Tibial artery (tissue), 4 donors: ENCODE results near the gene HPCAL1.
"Not testable (repeated sequence)": the region's sequence is repeated elsewhere in the genome, so short reads cannot be mapped to it uniquely, and the experiment has no call there.

ENCODE experiments used
- DNase-seq, 2 donors: peaks; one replicate each; pipeline ENCODE4 v3.0.0-alpha.2; 2019
- H3K27ac ChIP-seq, 2 donors: fragments of 200-600 bp; sonication (generic) in 1 of 2; 1 replicate in 1 of 2; 2 replicates in 1 of 2; pipeline ENCODE4 v1.5.1; 2018 to 2019; ENCODE audit warnings: mild to moderate bottlenecking in 1 of 2
- H3K27me3 ChIP-seq, 2 donors: fragments of 200-600 bp; sonication (generic) in 1 of 2; one replicate each; pipeline versions ENCODE4 v1.5.1 to v1.6.0; 2016 to 2019
- H3K36me3 ChIP-seq, 3 donors: fragments of 200-600 bp; sonication (generic) in 2 of 3; one replicate each; pipeline ENCODE4 v1.5.1; 2016 to 2019; ENCODE audit warnings: mild to moderate bottlenecking in 2 of 3
- H3K4me1 ChIP-seq, 4 donors: fragments of 200-600 bp; sonication (generic) in 2 of 4; 1 replicate in 3 of 4; 2 replicates in 1 of 4; pipeline ENCODE4 v1.5.1; 2016 to 2019
- H3K4me3 ChIP-seq, 2 donors: fragments of 200-600 bp; sonication (generic) in 1 of 2; 1 replicate in 1 of 2; 2 replicates in 1 of 2; pipeline ENCODE4 v1.5.1; 2018 to 2019; ENCODE audit warnings: mild to moderate bottlenecking in 2 of 2
- H3K9me3 ChIP-seq, 3 donors: fragments of 200-600 bp; sonication (generic) in 1 of 3; one replicate each; pipeline ENCODE4 v1.5.1; 2016 to 2019
- CTCF ChIP-seq, 2 experiments: fragments of 200-600 bp in 1 of 2; fragments of 450-650 bp in 1 of 2; IDR thresholded peaks; one replicate each; pipeline ENCODE4 v1.5.1; 2017 to 2019; ENCODE audit warnings: antibody characterized with exemption in 2 of 2, mild to moderate bottlenecking in 1 of 2, moderate library complexity in 1 of 2
- intact Hi-C: fragments of 100-400 bp; cut with DNase I; formaldehyde crosslinking; loops from one replicate; pipeline ENCODE4 v1.15.0; 2023; ENCODE audit warnings: low total_unique reads

The HPCAL1 gene

GRCh38 chr2:10441948-10442347 is 139.2 kb downstream of the HPCAL1 start:
- Histone ChIP-seq H3K36me3 (peaks cover 51 to 56% (median 55%) of the 10 kb centered on the region in 3 donors), H3K27ac (no peak overlapping the region), H3K4me3 (no peak overlapping the region), H3K27me3 (no peaks in the 10 kb centered on the region), H3K9me3 (no peaks in the 10 kb centered on the region), H3K4me1 (peaks cover 0 to 29% (median 26%) of the 10 kb centered on the region in 4 donors)
- intact Hi-C loops = loop anchor here (10.0 kb wide), 1 partner anchor 713 kb away; the partner anchor contains the start of gene SLC66A3
- no peak for TF ChIP-seq CTCF (IDR thresholded peaks at IDR 0.05)
- DNase-seq = no peak

GRCh38 chr2:10442469-10443126 is 139.9 kb downstream of the HPCAL1 start:
- not testable (repeated sequence) for H3K27me3 ChIP-seq, H3K9me3 ChIP-seq, DNase-seq, H3K4me3 ChIP-seq, H3K27ac ChIP-seq
- Histone ChIP-seq H3K4me1 (peaks cover 0 to 33% (median 29%) of the 10 kb centered on the region in 4 donors), H3K36me3 (peaks cover 51 to 56% (median 55%) of the 10 kb centered on the region in 3 donors)
- intact Hi-C loops = loop anchor here (10.0 kb wide), 1 partner anchor 712 kb away; the partner anchor contains the start of gene SLC66A3

- no peak for TF ChIP-seq CTCF (IDR thresholded peaks at IDR 0.05)
- intact Hi-C loops = loop anchor here (10.0 kb wide), 1 partner anchor 710 kb away; the partner anchor contains the start of gene SLC66A3
- peaks cover 51 to 54% (median 51%) of the 10 kb centered on the region in 3 donors for H3K36me3 ChIP-seq
- no peaks in the 10 kb centered on the region for H3K9me3 ChIP-seq
- no peak overlapping the region for H3K4me3 ChIP-seq
- H3K27me3 ChIP-seq = no peaks in the 10 kb centered on the region
- peak overlapping the region; percentile 89 to 90 for H3K27ac ChIP-seq
- H3K4me1 ChIP-seq = peaks cover 0 to 39% (median 35%) of the 10 kb centered on the region in 4 donors
- DNase-seq = no peak
Measured at GRCh38 chr2:10444463-10444862, 141.8 kb downstream of the HPCAL1 start.

GRCh38 chr2:10446631-10447030 is 143.9 kb downstream of the HPCAL1 start:
- H3K9me3 ChIP-seq = no peaks in the 10 kb centered on the region
- intact Hi-C loops = loop anchor here (10.0 kb wide), 1 partner anchor 708 kb away; the partner anchor contains the start of gene SLC66A3
- no peak for TF ChIP-seq CTCF (IDR thresholded peaks at IDR 0.05)
- no peak for DNase-seq
- H3K36me3 ChIP-seq = peaks cover 30 to 33% (median 31%) of the 10 kb centered on the region in 3 donors
- H3K27ac ChIP-seq = peak overlapping the region; percentile 89 to 90
- H3K4me1 ChIP-seq = peaks cover 0 to 43% (median 38%) of the 10 kb centered on the region in 4 donors
- peak overlapping the region; percentile 75 to 78 for H3K4me3 ChIP-seq
- no peaks in the 10 kb centered on the region for H3K27me3 ChIP-seq

- intact Hi-C loops = loop anchor here (10.0 kb wide), 1 partner anchor 707 kb away; the partner anchor contains the start of gene SLC66A3
- TF ChIP-seq CTCF (IDR thresholded peaks at IDR 0.05) = no peak
- Histone ChIP-seq H3K9me3 (no peaks in the 10 kb centered on the region), H3K36me3 (peaks cover 22 to 25% (median 24%) of the 10 kb centered on the region in 3 donors), H3K4me3 (peak overlapping the region; percentile 75 to 78), H3K27me3 (no peaks in the 10 kb centered on the region), H3K4me1 (peaks cover 0 to 47% (median 40%) of the 10 kb centered on the region in 4 donors), H3K27ac (peak overlapping the region; percentile 89 to 90)
- no peak for DNase-seq
Measured at GRCh38 chr2:10447300-10447894, 144.7 kb downstream of the HPCAL1 start.
